GM12874 (cell line): Measurements from ENCODE around the gene DKKL1.

Experiments used
- TF ChIP-seq, protein P1 (sequence below): IDR thresholded peaks from 2 replicates; pipeline ENCODE4 v1.5.1; 2011; ENCODE audit warnings: low read depth, mild to moderate bottlenecking, control low read depth, low read length, moderate library complexity; ENCODE audit not compliant: insufficient read depth

DKKL1 gene

DNA sequence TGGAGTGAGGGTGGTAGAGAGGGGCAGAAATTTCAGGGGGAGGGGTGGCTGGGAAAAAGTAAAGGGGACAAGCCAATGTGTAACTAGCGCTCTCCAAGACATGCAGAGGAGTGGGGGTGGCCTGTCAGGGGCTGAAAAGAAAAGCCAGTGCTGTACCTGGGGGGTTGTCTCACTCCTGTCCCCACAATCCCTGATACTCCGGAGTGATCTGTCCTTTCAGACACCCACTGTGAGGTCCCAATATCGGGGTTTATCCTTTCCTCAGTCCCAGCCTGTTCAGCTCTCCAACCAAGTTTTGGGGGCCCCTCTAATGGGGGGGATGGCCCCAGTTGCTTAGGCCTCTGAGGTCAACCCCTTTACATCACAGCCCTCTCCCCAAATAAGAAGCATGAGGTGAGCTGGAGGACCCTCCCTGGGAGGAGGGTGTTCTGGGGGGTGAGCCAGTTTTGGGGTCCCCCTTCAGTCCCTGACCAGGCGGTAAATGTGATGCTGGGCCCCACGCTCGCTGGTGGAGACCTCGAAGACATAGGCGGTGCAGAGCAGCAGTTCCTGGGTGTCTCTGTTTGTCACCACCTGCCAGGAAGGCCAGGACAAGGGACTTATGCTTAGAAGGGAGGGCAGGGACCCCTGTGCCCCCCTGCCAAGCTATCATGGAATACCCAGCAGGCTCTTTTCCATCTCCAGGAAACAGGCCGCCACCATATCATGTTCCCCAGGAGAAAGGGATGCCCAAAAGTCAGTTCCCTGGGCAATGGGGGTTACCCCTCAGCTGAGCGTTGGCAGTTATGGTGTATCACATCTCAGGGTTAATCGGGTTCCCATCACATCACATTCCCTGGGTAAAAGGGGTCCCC, 22.6 kb upstream of the DKKL1 start:
- TF ChIP-seq, protein P1, sequence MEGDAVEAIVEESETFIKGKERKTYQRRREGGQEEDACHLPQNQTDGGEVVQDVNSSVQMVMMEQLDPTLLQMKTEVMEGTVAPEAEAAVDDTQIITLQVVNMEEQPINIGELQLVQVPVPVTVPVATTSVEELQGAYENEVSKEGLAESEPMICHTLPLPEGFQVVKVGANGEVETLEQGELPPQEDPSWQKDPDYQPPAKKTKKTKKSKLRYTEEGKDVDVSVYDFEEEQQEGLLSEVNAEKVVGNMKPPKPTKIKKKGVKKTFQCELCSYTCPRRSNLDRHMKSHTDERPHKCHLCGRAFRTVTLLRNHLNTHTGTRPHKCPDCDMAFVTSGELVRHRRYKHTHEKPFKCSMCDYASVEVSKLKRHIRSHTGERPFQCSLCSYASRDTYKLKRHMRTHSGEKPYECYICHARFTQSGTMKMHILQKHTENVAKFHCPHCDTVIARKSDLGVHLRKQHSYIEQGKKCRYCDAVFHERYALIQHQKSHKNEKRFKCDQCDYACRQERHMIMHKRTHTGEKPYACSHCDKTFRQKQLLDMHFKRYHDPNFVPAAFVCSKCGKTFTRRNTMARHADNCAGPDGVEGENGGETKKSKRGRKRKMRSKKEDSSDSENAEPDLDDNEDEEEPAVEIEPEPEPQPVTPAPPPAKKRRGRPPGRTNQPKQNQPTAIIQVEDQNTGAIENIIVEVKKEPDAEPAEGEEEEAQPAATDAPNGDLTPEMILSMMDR: no peak

DNA sequence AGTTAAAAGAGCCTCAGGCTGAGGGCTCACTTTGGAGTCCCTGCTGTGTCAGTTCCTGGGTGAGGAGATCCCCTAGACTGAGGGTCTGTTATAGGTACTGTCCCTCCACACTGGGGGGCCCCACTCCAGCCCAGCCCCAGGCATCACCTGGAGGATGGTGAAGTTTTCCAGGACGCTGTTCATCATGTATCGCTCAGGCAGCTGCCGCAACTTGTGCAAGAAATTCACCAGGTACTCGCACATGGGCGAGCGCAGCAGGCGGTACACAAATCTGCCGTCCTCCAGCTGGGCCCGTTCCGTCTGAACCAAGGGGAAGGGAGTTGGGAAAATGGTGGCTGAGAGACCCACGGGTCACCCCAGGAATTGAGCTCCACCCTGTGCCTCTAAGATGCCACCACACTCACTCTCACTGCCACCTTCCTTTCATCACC, 21.4 kb upstream of the DKKL1 start:
- TF ChIP-seq, protein P1: no peak

DNA sequence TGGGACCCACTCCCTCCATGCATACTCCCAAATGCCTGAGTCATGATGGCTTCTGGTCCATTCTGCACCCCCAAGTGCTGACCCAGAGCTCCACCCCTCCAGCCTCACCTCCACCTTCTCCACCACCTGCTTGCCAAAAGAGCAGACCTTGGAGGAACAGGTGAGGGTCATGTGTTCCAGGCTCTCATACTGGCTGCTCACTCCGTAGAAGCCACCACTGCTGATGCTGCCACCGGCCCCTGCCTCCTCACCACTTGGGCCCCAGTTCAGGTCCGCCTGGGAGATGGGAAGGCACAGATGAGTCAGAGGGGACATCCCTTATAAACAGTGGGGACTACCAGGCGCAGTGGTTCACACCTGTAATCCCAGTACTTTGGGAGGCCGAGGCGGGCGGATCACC, 20.6 kb upstream of the DKKL1 start:
- TF ChIP-seq, protein P1: no peak

DNA sequence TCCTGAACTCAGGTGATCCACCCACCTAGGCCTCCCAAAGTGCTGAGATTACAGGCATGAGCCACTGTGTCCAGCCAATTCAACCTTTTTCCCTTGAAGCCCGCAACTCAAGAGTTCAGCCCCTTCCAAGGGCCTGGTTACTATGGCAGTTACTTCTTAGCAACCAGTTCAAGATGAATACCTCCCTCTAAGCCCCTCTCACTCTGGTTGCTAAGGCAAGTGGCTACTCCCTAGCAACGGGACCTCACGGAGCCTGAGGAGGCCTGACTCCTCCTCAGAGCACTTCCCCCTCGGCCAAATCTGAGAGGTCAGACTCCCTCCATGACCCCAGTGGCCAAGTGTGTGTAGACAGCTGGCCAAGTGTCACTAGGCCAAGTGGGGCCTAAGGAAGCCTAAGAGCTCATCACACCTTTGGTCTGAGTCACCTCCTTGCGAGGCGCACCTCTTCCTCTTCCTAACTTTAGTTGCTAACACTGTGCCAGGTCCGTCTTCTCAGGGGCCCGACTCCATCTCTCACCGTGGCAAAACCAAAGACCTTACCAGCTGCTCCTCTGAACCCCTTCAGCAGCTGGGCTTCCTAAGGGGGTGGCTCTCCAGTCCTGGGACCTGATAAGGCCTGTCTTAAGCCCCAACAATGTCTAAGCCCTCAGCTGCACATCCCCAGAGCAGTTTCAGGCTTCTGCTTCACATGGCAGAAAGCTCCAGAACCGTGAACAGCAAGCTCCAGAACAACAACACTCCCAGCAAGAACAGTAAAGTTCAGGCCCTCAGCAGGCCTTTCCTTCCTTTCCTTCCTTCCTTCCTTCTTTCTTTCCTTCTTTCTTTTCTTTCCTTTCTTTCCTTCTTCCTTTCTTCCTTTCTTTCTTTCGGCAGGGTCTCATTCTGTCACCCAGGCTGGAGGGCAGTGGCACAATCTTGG, 18.9 kb upstream of the DKKL1 start:
- TF ChIP-seq, protein P1: no peak

DNA sequence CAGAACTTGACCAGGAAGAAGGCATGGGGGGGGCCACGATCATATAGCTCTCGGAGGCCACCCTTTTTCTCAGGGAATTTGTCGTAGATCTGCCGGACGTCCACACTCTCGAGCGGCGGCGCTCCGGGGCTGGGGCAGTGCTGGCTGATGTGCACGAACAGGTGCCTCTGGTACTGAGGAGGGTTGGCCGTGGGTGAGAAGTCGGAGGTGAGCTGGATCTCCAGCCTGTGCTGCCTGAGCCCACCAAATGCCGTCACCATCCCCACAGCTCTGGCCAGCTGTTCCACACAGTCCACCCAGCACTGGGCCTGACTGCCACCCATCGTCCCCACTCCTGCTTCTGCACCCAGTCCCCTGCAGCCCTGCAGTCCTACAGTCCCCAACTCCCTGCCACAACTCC, 16.5 kb upstream of the DKKL1 start:
- TF ChIP-seq, protein P1: no peak

DNA sequence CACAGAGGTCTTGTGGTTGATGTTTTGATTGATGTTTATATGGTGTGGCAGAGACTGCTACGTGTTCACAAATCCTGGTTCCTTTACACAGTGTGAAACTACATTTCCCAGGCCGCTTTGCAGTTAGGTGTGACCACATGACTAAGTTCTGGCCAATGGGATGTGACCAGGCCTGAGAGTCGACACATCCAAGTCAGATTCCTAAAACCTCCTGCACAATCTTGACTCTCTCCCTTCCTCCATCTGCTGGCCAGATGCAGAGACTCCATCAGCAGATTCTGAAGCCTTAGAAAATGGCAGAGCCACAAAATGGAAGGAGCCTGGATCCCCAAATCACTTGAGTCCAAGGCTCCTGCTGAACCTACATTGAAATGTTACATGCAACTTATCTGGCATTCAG, 15.8 kb upstream of the DKKL1 start:
- TF ChIP-seq, protein P1: no peak

DNA sequence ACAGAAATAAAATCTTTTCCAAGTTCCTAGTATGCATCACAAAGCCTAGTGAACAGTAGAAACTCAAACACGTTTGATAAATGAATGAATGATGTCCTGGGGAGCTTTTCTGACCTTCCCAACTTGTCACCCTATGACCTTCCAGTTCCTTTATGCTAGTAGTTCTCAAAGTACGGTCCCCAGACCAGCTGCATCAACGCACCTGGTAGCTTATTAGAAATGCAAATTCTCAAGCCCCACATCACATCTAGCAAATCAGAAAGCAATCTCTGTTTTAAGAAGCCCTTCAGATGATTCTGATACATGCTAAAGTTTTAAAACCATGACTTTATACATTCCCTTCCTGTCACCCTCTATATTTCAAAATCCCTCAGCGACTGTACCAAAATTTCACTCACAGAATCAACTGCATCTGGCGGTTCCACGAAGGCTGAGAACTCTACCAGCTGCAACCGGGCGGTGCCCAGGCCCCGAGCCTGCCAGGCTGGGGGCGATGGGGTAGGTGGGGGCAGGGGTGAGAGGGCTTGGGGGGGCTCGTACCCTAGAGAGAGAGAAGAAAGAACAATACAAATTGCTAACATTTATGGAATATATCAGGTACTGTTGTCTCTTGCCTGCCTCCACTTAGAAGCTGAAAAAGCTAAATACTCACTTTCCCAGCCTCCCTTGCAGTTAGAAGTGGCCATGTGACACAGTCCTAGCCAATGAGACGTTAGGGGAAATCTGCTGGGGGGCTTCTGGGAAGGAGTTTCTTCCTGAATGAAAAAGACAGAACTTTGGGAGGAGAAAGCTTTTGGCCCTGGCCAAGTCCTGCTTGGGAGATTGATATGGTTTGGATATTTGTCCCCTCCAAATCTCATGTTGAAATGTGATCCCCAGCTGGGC, 15.1 kb upstream of the DKKL1 start:
- TF ChIP-seq, protein P1: no peak
